Erythroblast (primary cell): Measurements from ENCODE around the gene DNAJC5G.

Source experiments
- GATA1 ChIP-seq: IDR thresholded peaks from 2 replicates; pipeline ENCODE4 v1.6.1; 2011; ENCODE audit warnings: low read depth, mild to moderate bottlenecking, control low read depth, low read length, moderate library complexity
- POLR2A ChIP-seq: IDR thresholded peaks from 2 replicates; pipeline ENCODE4 v1.6.1; 2011; ENCODE audit warnings: mild to moderate bottlenecking, low read length

DNA sequence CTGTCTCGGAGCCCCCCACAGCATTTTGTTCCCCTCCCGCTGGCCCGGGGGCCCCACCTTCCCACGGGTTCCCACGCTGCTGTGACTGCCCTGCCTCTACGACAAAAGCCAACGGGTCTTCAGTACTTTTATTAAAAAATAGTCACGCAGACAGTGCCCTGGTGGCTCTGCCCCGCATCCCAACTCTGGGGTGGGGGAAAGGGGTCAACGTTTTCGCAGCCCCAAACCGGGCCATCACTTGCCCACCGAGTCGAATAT is 32.0 kb downstream of the DNAJC5G start:
- TF ChIP-seq POLR2A (no peak), GATA1 (no peak)
